HG03095 (cell line): ENCODE results near the gene ARL17A.
"Not testable (repeated sequence)": the region's sequence is repeated elsewhere in the genome, so short reads cannot be mapped to it uniquely, and the experiment has no call there.

Source experiments
- ATAC-seq: cut with Tn5 transposase; IDR thresholded peaks from one replicate; pipeline ENCODE4 v1.9.1; 2021; ENCODE audit warnings: moderate library complexity; ENCODE audit not compliant: unreplicated experiment

The ARL17A gene

GRCh38 chr17:46559155-46559554, 20.3 kb downstream of the ARL17A start:
- not testable (repeated sequence) for ATAC-seq

GRCh38 chr17:46548607-46549006, 30.9 kb downstream of the ARL17A start:
- ATAC-seq, result not testable (repeated sequence)

GRCh38 chr17:46534716-46535115, 44.8 kb downstream of the ARL17A start:
- ATAC-seq, result not testable (repeated sequence)

- not testable (repeated sequence) for ATAC-seq
Measured at GRCh38 chr17:46512168-46512567, 67.3 kb downstream of the ARL17A start, which contains the start of gene LRRC37A2. LRRC37A2 (plus strand) TSS chr17:46512468; CDS start chr17:46512713, 245 bp downstream.

GRCh38 chr17:46505896-46506295, 73.6 kb downstream of the ARL17A start:
- not testable (repeated sequence) for ATAC-seq

- not testable (repeated sequence) for ATAC-seq
Measured at GRCh38 chr17:46499437-46500139, 79.9 kb downstream of the ARL17A start.

- ATAC-seq, result not testable (repeated sequence)
Measured at GRCh38 chr17:46492021-46492420, 87.5 kb downstream of the ARL17A start.

- not testable (repeated sequence) for ATAC-seq
Measured at GRCh38 chr17:46481310-46481709, 98.2 kb downstream of the ARL17A start.

- not testable (repeated sequence) for ATAC-seq
Measured at GRCh38 chr17:46478823-46479222, 100.7 kb downstream of the ARL17A start.

- ATAC-seq, result not testable (repeated sequence)
Measured at GRCh38 chr17:46475583-46475982, 103.9 kb downstream of the ARL17A start.

GRCh38 chr17:46474489-46474888, 105.0 kb downstream of the ARL17A start:
- not testable (repeated sequence) for ATAC-seq

- not testable (repeated sequence) for ATAC-seq
Measured at GRCh38 chr17:46467618-46468017, 111.9 kb downstream of the ARL17A start.
